Muscle of back (tissue), 11 donors: ENCODE results near the gene SAMSN1. TPM values are rescaled to one million over a fixed set of nuclear protein-coding genes. Genes with fewer than 3 reads are reported as not detected.
"Not testable (repeated sequence)": the region's sequence is repeated elsewhere in the genome, so short reads cannot be mapped to it uniquely, and the experiment has no call there.

Experiments used
- DNase-seq, 3 donors: peaks; one replicate each; pipeline versions ENCODE4 v3.0.0 to v3.0.0-alpha.2; 2013
- polyA plus RNA-seq, 10 donors: library from polyadenylated mRNA; unstranded; fragments of 120-200 nt; gene quantifications; one replicate each; pipeline ENCODE4 v1.2.1, GENCODE V29; 2013; ENCODE audit not compliant: insufficient read length in 10 of 10

The SAMSN1 gene
- polyA plus RNA-seq, 10 donors, result 1.2 to 3.9 (median 2.3) TPM

GRCh38 chr21:14531757-14532316 is 14.3 kb downstream of the SAMSN1 start:
- DNase-seq, result no peak

DNA sequence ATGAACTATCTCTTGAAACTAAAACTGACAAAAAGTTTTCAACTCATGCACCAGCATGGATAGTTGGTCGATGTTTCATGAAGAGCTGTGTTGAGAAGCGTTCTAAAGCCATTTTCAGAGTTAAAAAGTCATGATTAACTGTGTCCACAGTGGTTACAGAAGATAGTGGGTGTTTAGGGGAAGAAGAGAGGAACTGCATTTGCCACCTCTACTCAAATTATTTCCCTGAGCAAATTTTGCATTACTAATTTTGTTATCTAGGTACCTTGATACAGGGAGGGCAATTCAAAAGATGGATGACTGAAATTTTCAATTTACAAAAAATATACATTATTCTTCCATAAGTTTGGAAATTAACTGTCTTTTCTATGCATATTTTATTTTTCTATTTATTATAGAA is 15.5 kb downstream of the SAMSN1 start:
- DNase-seq, result no peak

DNA sequence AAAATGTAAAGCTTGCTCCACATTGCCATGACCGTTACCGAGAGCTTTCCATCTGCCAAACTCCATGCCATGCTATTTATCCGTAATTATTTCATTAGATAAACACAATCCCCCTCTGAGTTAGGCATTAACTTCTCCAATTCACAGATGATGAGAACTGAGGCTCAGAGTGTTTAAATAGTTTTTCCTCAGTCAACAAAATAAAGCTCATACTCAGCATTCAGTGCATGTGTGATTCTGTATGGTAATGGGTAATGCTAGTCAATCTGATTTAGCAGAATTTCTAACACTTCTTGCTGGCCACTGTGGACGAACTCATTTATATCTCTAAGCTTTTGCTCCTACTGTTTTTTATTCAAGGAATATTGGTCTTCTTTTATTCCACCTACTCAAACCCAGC is 17.3 kb downstream of the SAMSN1 start:
- no peak for DNase-seq

- DNase-seq, result no peak
These were observed 18.1 kb downstream of the SAMSN1 start for GRCh38 chr21:14527696-14528652.

DNA sequence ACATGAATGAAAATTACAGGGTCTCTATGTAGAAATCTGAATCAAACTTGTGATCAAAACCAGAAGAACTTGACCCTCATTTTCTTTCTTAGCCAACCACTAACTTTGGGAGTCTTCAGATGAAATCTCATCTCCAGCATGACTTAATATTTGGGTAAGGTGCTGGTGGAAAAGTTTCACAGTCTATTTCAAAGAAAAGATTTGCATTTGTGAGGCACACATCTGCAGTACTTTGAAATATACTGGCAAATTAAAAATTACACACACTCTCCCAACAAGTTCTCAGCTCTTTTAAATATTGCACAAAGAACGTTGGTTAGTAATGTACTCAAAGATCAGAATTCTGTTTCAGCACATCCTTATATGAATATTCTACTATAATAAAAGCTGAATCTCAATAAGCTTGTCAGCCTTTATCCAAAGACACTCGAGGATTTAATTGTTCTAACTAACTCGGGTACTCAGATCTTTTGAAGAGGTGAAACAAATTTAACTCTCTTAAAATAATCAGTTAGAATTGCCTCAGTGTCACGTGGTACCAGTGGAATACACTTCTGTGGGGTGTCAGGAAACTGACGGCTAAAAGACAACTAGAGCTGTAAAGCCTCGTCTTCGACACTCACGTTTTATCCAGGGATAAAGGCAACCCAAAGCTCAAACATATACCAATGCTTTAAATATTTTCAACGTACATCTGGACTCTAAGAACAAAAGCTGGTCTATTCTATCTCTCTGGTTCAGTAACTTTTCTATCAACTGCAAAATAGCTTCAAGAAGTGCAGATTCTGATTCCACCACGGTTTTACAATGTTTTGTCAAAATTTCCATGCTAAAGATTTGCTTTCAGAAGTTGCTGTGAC is 19.0 kb downstream of the SAMSN1 start:
- no peak for DNase-seq

- DNase-seq, result no peak
These were observed 19.9 kb downstream of the SAMSN1 start for GRCh38 chr21:14526199-14526598.

- DNase-seq, result no peak
These were observed 22.9 kb downstream of the SAMSN1 start for GRCh38 chr21:14523234-14523633.

DNA sequence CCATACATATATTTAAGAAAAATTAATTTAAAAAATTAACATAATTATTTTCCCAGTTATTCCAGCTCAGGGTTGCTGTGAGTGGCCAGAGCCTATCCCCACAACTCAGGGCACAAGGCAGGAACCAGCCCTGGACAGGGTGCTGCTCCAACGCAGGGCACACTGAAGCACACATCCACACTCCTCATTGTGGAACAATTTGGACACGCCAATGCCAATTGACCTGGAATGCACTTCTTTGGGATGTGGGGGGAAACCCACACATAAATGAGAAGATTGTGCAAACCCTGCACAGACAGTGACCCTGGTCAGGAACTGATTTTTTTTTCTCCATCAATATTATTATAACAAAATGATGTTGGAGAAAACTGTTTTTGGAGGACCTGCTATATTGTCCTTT is 23.4 kb downstream of the SAMSN1 start:
- no peak for DNase-seq

DNA sequence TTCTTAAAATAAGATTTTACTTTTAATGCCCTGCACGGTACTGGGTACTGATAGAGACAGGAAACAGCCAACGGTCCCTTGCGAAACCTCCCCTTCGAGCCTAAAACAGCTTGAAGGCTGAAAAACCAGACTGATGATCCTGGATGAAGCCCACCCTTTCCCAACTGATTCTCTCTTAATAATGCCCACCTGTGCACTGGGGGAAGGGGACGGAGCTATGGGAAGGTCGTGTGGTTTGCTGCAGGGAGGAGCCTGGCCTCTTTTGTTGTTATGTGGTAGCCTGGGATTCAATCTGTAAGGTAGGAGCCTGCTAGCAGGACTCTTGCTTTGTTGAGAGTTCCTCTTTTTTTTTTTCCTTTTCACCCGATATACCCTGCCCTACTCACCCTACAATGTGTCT is 25.6 kb downstream of the SAMSN1 start:
- DNase-seq, result peak in 1 of 3 donors; percentile 39

GRCh38 chr21:14519000-14519399 is 27.1 kb downstream of the SAMSN1 start:
- no peak for DNase-seq

GRCh38 chr21:14513804-14514203 is 32.3 kb downstream of the SAMSN1 start:
- DNase-seq, result no peak

DNA sequence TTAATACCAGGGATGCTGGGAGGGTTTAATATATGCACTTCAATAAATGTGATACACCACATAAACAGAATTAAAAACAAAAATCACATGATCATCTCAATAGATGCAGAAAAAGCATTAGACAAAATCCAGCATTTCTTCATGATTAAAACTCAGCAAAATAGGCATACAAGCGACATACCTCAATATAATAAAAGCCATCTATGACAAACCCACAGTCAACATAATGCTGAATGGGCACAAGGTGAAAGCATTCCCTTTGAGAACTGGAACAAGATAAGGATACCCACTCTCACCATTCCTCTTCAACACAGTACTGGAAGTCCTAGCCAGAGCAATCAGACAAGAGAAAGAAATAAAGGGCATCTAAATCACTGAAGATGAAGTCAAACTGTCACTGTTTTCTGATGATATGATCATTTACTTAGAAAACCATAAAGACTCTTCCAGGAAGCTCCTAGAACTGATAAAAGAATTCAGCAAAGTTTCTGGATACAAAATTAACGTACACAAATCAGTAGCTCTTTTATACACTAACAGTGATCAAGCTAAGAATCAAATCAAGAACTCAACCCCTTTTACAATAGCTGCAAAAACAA is 39.2 kb downstream of the SAMSN1 start:
- not testable (repeated sequence) for DNase-seq

DNA sequence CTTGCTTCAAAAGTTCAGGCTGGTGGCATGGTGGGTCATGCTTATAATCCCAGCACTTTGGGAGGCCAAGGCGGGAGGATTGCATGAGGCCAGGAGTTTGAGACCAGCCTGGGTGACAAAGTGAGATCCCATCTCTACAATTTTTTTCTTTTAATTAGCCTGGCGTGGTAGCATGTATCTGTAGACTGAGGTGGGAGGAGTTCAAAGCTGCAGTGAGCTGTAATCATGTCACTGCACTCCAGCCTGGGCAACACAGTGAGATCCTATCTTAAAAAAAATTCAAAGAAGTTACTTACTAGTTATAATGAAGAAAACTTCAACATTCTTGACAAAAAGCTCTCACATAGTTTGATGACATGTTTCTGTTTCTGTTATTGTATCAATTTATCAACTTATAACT is 45.2 kb downstream of the SAMSN1 start:
- no peak for DNase-seq

- no peak for DNase-seq
These were observed 46.8 kb downstream of the SAMSN1 start for GRCh38 chr21:14499316-14499715.

DNA sequence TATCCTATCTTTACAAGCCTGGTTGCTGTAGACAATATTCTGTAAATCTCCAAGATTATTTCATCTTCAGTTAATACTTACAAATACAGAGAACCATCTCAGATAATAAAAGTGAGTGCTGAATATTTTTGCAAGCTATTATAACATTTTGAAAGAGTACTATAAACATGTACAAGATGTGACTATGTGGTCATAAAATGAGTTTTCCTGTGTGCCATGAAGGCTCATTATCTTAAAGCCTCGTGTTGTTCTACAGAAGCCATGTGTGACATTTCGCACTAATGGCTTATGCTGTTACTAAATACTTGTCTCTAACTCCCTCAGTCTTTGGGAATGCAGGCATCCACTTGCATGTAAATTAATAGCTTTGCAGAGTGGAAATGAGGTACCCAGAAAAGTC is 48.3 kb downstream of the SAMSN1 start:
- DNase-seq, result no peak

GRCh38 chr21:14495075-14495474 is 51.0 kb downstream of the SAMSN1 start:
- no peak for DNase-seq

- not testable (repeated sequence) for DNase-seq
These were observed 51.9 kb downstream of the SAMSN1 start for GRCh38 chr21:14494181-14494580.

GRCh38 chr21:14493731-14494130 is 52.4 kb downstream of the SAMSN1 start:
- no peak for DNase-seq

- DNase-seq, result no peak
These were observed 53.2 kb downstream of the SAMSN1 start for GRCh38 chr21:14492931-14493330.

DNA sequence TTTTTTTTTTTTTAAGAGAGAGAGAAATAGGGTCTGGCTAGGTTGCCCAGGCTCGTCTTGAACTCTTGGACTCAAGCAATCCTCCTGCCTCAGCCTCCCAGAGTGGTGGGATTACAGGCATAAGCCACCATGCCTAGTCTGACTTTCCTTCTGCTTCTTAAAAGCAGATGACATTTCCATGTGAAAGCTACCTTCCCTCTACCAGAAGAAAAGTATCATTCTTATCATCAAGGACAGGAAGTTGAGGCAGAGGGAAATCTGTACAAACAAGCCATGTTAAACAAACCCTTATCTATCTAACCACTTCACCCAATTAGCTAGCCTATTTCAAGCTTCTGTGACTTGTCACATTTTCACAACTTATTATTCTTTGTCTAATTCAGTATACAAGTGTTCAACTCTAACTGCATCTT is 54.8 kb downstream of the SAMSN1 start:
- DNase-seq, result no peak

DNA sequence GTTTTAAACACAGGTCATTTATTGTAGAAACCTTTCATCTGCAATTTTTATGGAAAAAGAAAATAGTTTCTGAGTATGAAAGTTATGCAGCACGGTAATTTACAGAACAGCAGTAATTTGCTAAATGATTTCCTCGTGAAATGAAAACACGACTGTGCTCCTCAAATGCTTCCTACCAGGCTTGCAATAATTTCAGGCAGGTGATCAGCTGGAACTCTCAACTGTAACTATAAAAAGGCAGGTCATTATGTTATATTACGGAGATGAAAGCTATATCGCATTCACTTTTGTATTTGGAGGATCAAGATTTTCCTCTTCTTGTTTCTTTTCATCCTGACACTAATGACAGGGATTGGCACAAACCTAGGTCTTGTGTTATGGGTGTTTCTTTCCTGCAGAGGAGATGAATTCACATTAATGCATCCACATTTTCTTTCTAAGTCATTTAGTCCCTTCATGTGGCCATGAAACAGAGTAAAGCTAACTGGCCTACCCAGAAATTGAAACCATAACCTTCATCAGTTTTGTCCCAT is 57.4 kb downstream of the SAMSN1 start:
- no peak for DNase-seq
